HG02759 (cell line): ENCODE measurements around the gene ANKRD34A.
"Not testable (repeated sequence)": the region's sequence is repeated elsewhere in the genome, so short reads cannot be mapped to it uniquely, and the experiment has no call there.

ENCODE experiments used
- ATAC-seq: cut with Tn5 transposase; IDR thresholded peaks from one replicate; pipeline ENCODE4 v1.9.1; 2021; ENCODE audit warnings: mild to moderate bottlenecking, moderate library complexity; ENCODE audit not compliant: unreplicated experiment

Gene ANKRD34A

DNA sequence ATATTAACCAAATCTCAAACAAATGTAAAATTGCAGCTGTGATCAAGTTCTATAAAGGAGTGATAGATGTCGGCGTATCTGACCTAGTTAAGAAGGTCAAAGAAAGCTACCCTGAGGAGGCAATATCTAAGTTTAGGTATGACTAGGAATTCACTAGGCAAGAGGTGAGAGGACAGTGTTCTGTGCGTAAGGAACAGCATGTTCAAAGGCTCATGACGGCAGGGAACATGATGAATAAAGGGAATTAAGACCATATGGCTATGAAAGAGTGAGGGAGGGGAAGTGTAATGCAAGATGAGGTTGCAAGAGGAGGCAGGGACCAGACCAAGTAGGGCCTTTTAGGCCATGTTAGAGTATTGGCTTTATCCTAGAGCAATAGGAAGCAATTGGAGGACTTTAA lies 15.2 kb downstream of the ANKRD34A start:
- no peak for ATAC-seq

DNA sequence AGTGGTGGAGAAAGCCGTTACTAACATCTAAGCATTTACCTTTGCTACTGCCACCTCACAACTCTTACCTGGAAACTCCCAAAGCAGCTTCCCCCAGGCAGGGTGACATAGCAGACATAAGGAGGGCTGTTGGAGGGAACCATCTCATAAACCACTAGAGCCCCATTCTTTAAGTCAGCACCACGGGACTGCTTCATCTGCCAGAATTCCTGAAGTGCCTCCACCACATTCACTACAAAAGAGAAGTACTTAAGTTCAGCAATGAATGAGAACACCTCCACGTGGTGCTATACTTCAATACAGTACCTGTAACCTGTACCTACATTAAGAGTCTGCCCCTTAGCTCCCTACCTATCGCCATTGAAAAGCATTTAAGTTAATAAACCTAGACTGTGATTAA lies 16.8 kb downstream of the ANKRD34A start:
- ATAC-seq = no peak

DNA sequence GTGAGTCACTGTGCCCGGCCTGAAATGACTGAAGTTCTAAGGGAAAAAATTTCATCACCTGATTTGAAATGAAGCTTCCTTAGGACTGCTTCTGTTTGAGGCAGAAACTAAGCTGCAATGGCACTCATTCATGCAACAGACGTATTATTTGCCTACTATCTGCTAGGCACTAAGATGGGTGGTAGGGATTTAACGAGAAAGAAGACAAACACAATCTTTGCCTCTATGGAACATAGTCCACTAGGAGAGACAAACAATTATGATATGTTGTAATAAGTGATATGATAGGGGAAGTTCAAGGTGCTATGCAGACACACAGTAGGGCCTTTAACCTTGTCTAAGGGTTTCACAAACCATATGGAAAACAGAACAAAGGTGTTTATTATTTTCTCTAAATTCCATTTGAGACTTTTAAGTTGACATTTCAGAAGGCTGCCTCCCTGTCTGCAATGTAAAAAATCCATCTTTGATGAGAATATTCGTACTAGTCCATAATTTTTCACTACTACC lies 17.8 kb downstream of the ANKRD34A start:
- ATAC-seq = no peak

DNA sequence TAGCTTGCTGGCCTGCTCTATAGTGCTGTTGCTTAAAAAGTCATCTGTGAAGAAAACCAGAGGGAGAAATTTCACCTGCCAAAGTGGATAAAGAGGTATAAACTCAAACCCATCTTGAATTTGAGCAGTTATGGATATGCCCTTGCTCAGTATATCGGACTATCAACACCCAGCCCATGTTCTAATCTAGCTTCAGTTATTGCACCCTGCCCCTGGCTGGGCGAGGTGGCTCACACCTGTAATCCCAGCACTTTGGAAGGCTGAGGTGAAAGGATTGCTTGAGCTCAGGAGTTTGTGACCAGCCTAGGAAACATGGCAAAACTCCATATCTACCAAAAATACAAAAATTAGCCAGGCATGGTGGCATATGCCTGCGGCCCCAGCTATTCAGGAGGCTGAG lies 19.8 kb downstream of the ANKRD34A start:
- ATAC-seq = no peak

DNA sequence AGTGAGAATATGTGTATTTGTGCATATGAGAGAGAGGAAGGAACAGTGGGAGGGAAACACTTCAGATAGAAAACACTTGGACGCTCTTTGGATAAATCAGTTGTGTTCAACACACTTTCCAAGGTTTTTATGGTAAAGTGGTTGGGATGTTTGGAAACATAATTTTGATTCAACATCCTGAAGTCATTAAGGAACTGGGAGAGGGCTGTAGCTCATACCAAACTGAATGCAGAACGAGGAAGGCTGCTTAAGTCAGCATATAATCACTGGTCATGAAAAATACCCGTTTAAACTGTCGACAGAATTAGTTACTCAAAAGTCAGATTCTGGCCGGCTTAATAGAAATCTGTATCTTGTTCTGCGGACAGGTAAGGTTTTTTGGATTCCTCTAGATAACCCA lies 21.5 kb downstream of the ANKRD34A start:
- ATAC-seq = no peak

DNA sequence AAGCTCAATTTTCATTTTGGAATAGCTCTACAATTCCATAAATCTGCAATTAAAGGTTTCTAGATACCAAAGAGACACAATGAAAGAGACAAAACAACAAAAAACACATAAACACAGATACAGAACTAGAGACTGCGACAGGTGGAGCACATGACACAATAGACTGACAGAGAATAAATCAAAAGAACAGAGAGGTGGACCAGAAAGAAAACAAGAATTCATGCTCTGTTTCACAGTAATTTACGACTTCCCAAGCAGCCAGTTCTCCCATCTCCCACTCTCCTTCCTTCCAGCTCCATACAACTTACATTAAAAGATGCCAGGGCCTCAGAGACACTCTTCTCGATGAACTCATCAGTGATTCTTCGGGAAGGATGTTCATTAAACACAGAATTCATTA lies 22.0 kb downstream of the ANKRD34A start:
- ATAC-seq = no peak

DNA sequence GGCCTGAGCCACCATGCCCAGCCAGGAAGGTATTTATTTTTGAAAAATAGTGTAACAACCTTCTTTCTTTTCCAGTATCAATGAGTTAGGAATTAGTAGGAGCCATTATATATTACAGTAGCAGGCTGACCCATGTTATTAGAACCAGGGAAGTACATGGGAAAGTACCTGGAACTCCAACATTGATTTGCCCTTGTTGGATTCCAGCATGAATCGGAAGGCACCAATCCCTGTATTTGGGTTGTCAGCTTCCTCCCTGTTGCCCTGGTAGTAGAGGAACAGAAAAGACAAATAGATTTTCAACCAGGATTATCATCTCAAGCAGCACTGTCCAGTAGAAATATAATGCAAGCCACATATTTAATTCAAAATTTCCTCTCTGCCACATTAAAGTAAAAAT lies 26.9 kb downstream of the ANKRD34A start:
- ATAC-seq = no peak

DNA sequence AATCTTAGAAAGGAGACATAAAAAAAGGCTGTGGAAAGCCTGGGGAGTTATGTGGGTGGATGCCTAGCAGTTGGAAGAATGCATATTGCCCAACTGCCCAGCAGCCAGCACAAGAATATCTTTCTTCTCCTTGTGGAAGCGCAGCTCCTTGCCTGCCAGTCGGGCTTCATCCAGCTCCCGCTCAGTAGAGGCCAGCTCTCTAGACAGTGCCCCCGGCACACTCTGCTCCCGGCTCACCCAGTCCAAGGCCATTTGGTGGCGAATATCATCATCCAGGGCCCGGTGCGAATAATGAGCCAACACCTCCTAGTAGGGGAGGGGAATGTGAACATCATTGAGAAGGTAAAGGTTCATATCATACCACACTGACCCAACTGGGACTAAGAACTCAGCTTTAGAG lies 28.1 kb downstream of the ANKRD34A start:
- no peak for ATAC-seq

DNA sequence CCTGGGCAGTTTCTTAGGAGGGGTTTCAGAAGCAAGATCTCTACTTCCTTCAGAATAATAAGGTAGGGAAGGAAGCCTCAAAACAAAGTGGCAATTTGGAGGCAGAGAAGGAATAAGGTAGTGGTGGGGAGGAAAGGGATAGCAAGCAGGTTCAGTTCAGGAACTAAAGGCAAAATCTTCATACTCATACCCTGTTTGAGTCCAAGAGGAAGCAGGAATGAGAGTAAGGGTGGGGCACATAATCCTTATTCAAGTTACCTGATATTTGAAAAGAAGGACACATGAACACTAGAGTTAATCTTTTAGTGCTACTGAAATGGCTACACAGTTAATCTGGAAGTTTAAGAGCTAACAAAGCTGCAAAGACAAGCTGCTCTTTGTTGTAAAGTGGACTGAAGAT lies 28.7 kb downstream of the ANKRD34A start:
- no peak for ATAC-seq

DNA sequence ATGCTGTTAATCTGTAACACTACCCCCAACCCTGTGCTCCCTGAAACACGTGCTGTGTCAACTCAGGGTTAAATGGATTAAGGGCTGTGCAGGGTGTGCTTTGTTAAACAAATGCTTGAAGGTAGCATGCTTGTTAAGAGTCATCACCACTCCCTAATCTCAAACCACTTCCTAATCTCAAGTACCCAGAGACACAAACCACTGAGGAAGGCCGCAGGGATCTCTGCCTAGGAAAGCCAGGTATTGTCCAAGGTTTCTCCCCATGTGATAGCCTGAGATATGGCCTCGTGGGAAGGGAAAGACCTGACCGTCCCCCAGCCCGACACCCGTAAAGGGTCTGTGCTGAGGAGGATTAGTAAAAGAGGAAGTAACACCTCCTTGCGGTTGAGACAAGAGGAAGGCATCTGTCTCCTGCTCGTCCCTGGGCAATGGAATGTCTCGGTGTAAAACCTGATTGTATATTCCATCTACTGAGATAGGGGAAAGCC lies 31.8 kb downstream of the ANKRD34A start:
- ATAC-seq = not testable (repeated sequence)

DNA sequence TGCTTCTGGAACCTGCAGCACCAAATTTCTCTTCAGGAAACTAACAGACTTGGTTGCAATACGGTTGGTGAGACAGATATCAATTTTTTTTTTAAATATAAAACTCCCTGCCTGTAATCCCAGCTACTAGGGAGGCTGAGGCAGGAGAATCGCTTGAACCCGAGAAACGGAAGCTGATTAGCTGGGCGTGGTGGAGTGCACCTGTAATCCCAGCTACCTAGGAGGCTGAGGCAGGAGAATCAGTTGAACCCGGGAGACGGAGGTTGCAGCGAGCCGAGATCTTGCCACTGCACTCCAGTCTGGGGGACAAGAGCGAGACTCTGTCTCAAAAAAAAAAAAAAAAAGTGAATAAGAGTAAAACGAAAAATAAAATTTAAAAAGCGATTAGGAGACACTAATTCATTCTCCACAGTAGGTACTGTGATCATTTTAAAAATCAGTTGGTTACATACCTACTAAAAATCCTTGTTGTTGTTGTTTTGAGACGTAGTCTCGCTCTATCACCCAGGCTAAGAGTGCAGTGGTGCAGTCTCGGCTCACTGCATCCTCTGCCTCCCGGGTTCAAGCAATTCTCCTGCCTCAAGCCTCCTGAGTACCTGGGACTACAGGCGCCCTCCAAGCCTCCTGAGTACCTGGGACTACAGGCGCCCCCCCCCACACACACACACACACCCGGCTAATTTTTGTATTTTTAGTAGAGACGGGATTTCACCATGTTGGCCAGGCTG lies 36.3 kb downstream of the ANKRD34A start:
- no peak for ATAC-seq

DNA sequence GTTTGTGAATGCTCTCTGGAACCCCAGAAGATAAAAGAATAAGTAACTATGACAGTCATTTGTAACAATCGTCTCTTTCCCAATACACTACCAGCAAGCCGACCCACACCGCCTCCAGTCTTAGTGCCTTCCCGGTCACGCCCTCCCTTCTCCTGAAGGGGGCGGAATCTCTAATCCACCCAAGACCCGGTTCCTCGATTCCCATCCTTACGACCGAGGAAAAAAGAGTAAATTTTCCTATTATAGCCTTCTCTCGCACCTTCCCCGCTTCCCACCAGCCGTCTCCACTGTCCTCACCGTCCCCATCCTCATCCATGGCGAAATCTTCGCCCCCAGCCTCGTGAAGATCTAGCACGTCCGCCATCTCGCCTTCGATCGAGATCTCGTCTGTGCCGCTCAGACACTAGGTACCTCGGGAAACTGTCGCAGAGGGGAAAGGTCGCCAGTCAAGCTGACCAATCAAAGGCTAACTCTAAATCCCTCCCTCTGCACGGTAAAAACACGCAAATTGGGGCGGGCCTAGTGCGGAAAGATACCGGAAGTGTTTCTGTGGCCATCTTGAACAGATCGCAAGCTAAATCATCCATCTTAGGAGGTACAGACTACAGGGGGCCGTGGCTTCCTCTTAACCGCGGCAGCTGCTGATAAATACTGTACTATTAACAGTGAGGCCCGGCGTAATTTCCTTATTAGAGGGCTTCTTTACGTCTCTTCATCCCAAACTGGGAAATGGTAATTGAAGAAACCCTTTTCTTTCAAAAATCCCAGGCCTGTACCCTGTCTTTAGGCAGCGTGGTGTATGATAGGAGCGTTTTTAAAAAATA lies 37.1 kb downstream of the ANKRD34A start, which contains the start of gene RBM8A:
Gene RBM8A, minus strand, starts transcription at position 422 of the 824 bp plus-strand sequence. Its CDS starts 58 bp downstream, at position 364.
- peak; percentile 97 for ATAC-seq

DNA sequence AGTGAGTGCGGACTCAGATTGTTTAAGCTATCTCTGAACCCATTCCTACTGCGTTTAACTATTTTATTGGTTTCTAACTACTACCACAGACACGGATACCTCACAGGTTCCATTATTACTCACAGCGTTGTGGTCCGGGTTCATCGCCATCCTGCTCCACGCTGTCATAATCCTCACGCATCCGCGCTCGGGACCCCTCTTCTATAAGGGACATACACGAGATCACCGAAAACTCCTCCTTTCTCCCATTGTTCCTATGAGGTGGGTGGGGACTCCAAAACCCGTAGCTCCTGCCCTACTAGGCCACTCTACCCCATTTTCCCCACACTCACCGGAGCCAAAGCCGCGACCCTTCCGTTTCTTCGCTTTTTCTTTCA lies 37.7 kb downstream of the ANKRD34A start:
- no peak for ATAC-seq

DNA sequence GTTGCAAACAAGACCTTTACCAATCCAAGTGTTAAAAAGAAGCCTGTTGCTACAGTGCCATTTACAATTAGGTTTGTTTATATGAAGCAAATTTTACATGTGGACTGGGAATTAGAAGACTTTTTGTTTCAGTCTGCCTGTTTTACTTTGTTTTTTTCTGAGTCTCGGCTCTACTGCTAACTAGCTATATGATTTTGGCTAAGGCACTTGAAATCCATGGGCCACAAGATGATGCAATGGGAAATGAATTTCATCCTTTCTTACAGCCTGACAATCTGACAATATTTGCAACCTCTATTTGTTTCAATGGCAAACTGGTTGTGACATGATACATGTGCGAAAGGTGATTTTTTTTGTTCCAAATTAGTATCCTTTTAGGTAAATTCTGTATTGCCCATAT lies 42.1 kb downstream of the ANKRD34A start:
- ATAC-seq = no peak

DNA sequence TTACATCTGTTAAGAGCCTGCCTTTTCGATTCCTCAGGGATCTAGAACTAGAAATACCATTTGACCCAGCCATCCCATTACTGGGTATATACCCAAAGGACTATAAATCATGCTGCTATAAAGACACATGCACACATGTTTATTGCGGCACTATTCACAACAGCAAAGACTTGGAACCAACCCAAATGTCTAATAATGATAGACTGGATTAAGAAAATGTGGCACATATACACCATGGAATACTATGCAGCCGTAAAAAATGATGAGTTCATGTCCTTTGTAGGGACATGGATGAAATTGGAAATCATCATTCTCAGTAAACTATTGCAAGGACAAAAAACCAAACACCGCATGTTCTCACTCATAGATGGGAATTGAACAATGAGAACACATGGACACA lies 44.1 kb downstream of the ANKRD34A start:
- not testable (repeated sequence) for ATAC-seq

DNA sequence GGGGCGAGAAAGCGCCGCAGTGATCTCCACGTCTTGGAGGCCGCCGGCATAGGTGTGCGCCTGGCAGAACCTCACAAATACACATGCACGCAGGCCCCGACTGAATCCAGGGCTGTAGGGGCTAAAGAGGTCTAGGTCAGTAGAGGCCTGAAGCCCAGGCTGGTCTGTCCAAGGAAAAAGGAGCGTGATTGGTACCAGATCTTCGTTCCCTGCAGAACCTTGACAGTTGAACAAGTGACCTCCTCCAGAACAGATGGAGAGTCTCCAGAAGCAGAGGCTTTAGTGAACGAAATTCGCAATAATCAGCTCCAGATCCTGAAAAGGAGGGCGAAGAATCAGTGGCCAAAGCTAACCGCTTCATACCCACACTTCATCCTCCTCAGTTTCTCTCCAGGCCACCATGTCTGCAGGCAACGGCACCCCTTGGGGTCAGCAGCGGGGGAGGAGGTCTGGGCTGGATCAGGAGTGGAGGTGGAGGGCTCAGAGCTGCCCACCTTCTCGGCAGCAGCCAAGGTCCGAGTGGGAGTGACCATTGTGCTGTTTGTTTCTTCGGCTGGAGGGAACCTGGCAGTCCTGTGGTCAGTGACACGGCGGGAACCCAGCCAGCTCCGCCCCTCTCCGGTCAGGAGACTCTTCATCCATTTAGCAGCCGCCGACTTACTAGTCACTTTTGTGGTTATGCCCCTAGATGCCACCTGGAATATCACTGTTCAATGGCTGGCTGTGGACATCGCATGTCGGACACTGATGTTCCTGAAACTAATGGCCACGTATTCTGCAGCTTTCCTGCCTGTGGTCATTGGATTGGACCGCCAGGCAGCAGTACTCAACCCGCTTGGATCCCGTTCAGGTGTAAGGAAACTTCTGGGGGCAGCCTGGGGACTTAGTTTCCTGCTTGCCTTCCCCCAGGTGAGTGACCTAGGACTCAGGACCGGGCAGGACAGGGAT lies 45.1 kb downstream of the ANKRD34A start:
- ATAC-seq = peak; percentile 13

DNA sequence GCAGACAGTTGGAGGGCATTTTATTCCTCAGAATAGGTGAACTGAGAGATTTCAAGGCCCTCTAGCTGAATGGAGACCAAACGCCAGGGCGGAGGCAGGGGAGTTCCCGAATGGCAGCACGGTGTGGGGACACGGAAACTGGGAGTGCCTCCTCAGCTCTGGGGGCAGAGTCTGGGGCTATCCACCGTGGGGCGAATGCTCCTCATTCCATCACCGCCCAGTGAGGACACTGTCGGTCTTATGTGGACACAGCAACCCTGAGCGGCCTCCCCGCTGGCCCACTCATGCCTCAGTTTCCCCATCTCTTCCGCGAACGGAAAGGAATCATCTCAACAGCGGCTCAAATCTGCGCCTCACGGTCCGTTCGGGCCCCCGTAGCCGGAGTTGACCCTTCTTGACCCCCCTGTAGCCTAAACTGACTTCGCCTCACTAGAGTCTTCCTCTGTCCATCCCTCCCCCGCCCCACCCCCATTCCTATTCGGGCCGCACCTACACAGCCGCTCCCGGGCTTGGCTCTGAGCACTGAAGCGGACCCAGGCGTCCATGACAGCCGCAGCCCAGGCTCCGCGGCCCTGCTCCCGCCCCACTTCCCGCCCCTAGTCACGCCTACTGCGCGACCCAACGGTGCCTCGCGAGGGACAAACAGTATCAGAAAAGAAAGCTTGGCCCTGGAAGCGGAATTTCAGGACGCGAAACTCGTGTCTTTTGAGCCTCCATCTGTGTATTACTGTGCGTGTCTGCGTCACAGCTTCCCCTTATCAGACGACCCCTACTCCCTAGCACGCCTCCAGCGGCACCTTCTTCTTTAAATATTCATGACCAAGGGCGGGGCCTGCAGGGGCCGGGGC lies 46.0 kb downstream of the ANKRD34A start, which contains the start of gene PEX11B:
Gene PEX11B, minus strand, starts transcription at position 574 of the 848 bp plus-strand sequence. Its CDS starts 29 bp downstream, at position 545.
- peak; percentile 91 for ATAC-seq

DNA sequence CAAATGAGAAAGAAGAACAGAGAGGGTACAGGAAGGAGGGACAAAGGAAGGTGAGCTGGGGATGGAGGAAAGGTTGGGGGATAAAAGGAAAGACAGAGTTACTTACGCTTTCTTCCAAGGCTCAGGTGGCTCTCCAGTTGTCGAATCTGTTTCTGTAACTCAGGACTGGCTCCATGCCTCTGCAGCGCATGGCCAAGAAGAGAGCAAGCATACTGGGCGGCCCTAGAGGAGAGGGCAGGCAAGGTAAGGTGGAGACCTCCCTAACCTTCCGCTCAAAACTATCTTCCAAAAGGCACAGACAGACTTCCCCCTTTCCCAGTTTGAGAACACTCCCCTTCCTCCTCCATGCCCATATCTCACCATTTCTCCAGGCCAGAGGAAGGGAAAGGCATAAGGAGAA lies 46.8 kb downstream of the ANKRD34A start:
- no peak for ATAC-seq

DNA sequence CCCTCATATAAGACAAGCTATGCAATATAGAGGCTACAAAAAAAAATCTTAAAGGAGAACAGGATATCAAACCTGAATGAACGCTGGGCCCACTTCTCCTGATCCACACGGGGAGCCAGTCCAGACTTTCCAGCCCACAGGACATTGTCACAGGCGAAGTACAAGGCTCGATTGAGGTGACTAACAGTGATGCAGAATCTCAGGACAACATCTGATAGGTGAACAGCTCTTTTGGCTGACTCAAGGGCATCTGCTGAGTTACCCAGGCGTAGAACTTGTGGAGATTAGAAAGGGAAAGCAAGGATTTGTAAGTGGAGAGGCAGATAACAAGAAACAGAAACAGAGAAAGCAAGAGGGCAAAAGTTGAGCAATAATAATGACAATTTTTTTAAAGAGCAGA lies 47.6 kb downstream of the ANKRD34A start:
- ATAC-seq = no peak
